IMR-90 (cell line): ENCODE data around the gene DCP2.

Source experiments
- RAD21 ChIP-seq: IDR thresholded peaks from 2 replicates; pipeline ENCODE4 v1.6.1; 2012; ENCODE audit warnings: low read length, improper control_type of control experiment
- TF ChIP-seq, protein P1 (sequence below): conservative IDR thresholded peaks from 2 replicates; pipeline ENCODE4 v1.5.1; 2012; ENCODE audit warnings: mild to moderate bottlenecking, low read depth, low read length, improper control_type of control experiment
- TF ChIP-seq, protein P2 (sequence below): fragments of 150-350 bp; IDR thresholded peaks from 2 replicates; pipeline ENCODE4 v1.6.1; 2016; ENCODE audit warnings: low read depth, mild to moderate bottlenecking, low read length, moderate library complexity, borderline replicate concordance

- TF ChIP-seq, protein P1, sequence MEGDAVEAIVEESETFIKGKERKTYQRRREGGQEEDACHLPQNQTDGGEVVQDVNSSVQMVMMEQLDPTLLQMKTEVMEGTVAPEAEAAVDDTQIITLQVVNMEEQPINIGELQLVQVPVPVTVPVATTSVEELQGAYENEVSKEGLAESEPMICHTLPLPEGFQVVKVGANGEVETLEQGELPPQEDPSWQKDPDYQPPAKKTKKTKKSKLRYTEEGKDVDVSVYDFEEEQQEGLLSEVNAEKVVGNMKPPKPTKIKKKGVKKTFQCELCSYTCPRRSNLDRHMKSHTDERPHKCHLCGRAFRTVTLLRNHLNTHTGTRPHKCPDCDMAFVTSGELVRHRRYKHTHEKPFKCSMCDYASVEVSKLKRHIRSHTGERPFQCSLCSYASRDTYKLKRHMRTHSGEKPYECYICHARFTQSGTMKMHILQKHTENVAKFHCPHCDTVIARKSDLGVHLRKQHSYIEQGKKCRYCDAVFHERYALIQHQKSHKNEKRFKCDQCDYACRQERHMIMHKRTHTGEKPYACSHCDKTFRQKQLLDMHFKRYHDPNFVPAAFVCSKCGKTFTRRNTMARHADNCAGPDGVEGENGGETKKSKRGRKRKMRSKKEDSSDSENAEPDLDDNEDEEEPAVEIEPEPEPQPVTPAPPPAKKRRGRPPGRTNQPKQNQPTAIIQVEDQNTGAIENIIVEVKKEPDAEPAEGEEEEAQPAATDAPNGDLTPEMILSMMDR = no peak
- TF ChIP-seq, protein P2, sequence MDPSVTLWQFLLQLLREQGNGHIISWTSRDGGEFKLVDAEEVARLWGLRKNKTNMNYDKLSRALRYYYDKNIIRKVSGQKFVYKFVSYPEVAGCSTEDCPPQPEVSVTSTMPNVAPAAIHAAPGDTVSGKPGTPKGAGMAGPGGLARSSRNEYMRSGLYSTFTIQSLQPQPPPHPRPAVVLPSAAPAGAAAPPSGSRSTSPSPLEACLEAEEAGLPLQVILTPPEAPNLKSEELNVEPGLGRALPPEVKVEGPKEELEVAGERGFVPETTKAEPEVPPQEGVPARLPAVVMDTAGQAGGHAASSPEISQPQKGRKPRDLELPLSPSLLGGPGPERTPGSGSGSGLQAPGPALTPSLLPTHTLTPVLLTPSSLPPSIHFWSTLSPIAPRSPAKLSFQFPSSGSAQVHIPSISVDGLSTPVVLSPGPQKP = no peak
- no peak for TF ChIP-seq RAD21
These were observed 40.9 kb upstream of the DCP2 start for GRCh38 chr5:112935675-112936074.
